Amniotic stem cell (primary cell): Measurements from ENCODE around the gene CUEDC1.

Source experiments
- DNase-seq: peaks from one replicate; lab custom pipeline; 2025; lab: John Stamatoyannopoulos, UW

CUEDC1 gene

GRCh38 chr17:57834146-57834741 is 121.0 kb downstream of the CUEDC1 start:
- no peak for DNase-seq

- DNase-seq: peak; percentile 45
These were observed 121.9 kb downstream of the CUEDC1 start for GRCh38 chr17:57833179-57833939.

GRCh38 chr17:57832314-57833178 is 122.7 kb downstream of the CUEDC1 start:
- no peak for DNase-seq

GRCh38 chr17:57830880-57831279 is 124.3 kb downstream of the CUEDC1 start:
- DNase-seq: no peak

GRCh38 chr17:57823469-57824401 is 131.5 kb downstream of the CUEDC1 start:
- no peak for DNase-seq

- DNase-seq: no peak
These were observed 135.3 kb downstream of the CUEDC1 start for GRCh38 chr17:57819867-57820266.

GRCh38 chr17:57819285-57819684 is 135.9 kb downstream of the CUEDC1 start:
- DNase-seq: no peak

- no peak for DNase-seq
These were observed 137.1 kb downstream of the CUEDC1 start for GRCh38 chr17:57818066-57818465.

- no peak for DNase-seq
These were observed 137.9 kb downstream of the CUEDC1 start for GRCh38 chr17:57817299-57817698.

GRCh38 chr17:57814421-57814820 is 140.8 kb downstream of the CUEDC1 start:
- DNase-seq: no peak

GRCh38 chr17:57811638-57812280 is 143.5 kb downstream of the CUEDC1 start:
- DNase-seq: no peak
